GM19238 (cell line): Measurements from ENCODE around the gene RNU5B-1.

Experiments used
- DNase-seq: peaks from one replicate; pipeline ENCODE4 v3.0.0; 2011; ENCODE audit warnings: low spot score; ENCODE audit not compliant: insufficient read length

Gene RNU5B-1

DNA sequence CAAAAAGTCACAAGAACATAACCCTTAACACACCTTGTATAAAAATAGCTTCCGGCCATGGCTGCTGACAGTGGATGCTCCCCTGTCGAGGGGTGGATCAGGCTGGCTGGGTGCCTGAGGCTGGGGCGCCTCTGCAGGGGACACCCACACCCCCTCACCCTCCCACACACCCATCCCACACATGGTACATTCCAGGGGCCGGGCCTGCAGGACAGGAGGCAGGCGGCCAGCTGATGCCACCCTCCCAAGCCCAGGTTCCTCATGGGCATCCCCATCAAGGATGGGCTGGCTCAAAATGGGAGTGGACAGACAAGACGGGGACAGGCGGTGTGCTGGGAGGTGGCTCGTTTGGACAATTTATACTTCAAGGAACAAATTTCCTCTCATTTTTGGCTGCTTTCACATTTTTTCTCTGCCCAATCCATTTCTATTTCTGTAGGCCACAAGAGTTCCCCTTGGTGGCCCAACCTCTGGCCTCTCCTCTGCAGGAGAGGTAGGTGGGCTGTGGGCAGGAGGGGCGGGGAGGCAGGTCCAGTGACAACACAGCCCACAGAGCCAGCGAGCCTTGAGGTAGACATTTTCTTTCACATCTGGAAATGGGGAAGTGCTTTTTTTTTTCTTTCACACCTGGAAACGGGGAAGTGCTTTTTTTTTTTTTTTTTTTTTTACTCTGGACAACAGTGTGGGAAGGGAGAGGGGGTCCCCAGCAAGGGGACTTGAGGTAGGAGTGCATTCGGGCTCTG, 23.3 kb downstream of the RNU5B-1 start:
- DNase-seq, result no peak

DNA sequence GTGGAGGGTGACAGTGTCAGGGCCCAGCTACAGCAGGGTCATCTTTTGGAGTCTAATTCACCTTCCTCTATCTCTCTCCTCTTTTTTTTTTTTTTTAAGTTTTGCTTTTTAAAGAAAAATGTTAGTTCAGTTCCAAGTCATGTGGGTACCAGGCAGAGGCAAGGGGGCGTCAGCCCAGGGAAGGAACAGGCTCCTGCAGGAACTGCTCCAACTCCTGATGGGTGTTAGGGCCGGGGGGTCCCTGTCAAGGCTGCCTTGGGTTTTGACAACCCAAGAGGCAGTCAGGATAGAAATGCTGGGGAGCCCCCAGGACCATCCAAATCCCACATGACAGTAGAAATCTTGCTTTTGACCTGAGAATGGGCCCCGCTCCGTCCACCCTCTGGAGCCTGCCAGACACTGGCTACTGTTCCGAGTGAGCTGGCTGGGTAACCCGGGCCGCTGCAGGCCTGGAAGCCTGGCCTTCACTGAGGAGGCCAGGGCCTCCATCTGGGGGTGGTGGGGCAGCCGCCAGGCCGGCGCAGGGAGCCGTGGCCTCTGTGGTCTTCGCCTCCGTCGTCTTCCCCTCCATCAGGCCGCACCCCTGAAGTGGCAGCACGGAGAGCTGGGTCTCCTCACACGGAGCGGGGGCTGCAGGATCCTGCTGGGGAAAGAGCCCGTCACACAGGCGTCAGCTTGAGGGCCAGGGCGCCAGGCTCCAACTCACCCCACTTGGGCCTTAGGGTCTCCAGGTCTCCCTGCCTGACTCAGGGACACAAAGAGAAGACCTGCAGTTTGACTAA, 24.2 kb downstream of the RNU5B-1 start:
- no peak for DNase-seq

DNA sequence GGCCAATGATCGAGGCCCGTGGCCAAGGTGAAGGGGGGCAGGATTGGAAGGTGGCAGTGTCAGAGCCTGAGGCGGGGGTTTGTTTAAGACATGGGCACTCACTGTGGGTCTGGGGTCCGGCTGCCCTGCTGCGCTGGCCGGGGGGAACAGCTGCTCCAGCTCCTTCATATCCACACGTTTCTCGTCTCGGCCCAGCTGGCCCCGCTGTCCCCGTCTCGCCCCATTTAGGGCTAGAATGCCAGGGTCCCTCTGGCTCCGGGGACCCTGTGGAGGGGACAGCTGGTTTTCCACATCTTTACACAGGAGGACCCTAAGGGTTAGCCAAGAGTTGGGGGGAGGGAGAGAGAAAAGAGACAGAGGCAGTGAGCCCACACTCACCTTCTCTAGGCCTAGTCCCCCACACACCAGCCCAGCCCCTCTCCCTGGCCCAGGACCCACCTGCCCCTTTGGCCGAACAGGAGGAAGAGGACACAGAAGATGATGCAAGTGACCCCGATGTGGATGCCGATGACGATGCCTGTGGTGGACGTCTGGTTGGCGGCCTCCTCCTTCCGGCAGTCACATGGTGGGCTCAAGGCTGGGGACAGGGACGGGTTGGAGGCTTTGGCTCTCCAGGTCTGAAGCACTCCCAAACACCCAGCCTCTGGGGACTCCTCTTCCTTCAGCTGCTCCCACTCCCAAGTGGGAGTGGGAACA, 25.0 kb downstream of the RNU5B-1 start:
- no peak for DNase-seq

DNA sequence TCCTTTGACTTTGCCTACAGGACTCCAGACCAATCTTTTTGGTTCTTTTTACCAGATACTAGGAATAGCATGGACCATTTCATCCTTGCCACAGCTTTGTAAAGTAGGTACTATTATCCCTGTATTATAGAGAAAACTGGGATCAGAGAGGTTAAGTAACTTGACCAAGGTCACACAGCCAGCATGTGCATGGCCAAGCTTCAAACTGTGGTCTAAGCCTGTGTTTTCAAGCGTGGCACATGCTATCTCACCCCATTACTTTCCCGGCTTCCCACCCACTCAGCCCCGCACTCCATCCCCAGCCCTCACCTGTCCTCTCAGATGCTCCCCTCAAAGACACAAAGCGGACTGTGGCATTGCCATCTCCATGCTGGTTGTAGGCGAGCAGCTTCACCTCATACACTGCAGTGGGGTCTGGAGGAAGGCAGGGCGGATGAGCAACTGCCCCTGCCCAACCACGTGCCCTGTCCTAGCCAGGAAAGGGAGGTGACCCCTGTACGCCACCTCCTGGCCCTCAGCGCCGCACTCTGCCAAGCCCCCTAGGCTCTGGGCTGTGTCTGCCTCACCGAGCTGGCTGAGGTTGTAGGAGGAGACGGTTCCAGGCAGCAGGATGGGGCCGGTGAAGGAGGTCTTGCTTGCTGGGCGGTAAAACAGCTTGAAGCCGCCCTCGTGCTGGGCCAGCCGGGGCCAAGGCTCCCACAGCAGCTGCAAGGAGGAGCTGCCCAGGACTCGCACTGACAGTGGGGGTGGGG, 25.7 kb downstream of the RNU5B-1 start:
- DNase-seq, result no peak

DNA sequence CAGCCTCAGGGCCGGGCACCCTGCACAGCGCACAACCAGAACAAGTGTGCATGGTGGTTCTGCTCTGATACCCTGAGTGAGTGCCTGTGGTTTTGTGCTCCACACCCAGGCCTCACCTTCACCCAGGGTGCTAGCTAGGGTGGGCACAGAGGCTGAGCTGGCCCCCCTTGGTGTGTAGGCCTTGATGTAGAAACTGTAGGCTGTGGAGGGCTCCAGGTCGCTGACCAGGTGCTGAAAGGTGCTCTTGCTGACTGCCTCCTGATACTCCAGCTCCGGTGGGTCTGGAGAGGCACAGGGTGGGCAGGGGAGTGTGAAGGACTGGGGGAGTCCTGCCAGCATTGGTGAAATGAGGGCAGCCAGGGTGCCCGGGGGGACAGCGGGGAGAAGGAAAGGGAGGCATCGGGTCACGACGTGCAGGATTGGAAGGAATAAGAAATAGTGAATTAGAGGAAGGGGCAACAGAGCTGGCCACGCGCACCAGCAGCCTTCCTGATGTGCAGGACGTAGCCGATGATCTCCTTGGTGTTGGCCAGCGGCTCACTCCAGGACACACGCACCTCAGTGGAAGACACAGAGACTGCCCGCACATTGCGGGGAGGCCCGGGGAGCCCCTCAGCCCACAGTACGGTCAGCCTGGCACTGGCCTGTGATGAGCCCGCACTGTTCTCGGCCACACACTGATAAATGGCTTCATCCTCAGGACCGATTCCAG, 26.6 kb downstream of the RNU5B-1 start:
- DNase-seq, result no peak

DNA sequence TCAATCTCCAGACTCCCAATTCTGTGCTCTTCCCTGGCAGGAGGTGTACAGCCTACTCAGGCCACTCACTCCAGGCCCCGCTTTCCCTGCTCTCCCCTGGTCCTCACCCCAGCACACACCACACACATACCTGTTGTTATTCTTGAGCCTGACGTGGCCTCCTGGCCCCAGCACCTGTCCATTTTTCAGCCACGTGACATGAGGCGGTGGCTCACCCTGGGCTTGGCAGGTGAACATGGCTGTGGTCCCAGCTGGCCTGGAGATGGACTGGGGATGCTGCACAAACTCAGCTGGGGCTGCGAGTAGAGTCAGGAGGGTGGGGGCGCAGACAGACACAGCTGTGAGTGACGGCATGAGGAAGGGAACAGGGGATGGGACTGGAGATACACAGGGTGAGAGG, 27.3 kb downstream of the RNU5B-1 start:
- no peak for DNase-seq

DNA sequence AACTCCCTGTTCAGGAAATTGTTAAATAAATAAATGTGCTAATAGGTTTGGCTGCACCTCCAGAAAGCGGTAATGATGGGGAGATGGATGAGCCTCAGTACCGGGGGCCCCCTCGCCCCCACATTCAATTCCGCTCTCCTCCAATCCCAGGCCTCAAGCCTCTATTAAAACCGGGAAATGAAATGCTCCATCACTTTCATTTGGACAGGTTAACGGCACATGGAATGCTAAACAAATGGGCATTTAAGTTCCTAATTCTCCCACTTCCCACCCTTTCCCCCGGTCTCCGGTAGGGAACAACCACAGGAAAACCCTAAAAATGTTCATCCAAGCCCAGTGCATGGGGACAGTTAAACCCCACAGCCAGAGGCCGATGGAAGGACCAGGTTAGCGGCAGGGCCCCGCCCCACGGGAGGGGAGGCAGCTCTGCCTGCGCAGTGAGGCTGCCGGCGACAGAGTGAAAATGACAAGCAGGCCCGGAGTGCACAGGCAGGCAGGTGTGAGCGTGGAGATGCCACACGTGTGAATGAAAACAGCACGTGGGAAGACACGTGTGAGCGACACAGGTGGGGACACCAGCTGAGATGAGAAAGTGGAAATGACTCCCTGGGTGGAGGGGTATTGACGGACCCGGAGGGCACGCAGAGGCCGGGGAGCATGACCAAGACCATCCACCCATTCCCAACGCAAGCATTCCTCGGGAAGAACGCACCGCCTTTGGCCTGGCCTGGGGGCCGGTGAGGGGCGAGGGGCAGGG, 28.1 kb downstream of the RNU5B-1 start:
- DNase-seq, result no peak

DNA sequence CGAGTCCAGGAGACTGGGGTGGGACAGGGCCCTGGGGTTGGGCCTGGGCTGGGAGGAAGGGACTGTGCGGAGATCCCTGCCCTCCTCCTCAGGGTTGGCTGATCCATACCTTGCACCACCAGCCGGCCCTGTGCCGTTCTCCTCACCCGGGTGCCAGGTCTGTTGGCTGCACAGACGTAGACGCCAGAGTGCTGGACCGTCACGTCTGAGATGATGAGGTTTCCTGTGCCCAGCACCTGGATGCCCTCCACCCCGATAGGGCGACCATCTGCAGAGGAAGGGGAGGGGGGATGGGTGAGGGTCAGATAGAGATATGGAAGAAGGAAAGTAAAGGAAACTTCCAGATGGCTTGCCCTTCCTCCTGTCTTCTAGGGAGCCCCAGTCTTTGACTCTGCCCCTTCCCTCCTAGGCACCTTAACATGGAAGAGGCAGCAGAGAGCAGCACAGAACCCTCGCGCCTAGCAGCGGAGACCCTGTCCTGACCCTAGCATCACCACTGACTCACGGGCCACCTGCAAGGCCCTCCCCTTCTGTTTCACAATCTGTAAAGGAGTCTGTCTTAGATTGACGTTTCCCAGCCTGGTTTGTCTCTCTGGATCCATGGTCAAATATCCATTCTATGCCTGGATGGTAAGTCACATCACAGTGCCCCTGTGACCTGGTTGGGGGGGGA, 28.8 kb downstream of the RNU5B-1 start:
- no peak for DNase-seq

DNA sequence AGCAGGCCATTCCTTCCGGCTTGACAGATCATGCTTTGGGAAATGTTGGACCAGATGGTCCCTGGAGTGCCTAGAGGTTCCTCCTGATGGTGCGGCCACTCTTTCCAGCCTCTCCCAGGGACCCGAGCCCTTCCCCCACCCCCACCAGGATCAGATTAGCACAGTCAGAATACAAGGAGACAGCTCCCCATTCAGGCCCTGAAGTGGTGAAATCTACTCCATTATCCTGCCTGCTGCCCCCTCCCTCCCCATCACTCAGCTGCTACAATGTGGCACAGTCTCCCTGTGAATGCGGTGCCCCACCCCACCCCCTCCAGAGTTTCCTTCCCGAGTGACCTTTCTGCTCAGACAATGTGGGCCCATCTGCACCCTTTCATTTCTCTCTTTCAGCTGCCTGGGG, 29.4 kb downstream of the RNU5B-1 start:
- no peak for DNase-seq

DNA sequence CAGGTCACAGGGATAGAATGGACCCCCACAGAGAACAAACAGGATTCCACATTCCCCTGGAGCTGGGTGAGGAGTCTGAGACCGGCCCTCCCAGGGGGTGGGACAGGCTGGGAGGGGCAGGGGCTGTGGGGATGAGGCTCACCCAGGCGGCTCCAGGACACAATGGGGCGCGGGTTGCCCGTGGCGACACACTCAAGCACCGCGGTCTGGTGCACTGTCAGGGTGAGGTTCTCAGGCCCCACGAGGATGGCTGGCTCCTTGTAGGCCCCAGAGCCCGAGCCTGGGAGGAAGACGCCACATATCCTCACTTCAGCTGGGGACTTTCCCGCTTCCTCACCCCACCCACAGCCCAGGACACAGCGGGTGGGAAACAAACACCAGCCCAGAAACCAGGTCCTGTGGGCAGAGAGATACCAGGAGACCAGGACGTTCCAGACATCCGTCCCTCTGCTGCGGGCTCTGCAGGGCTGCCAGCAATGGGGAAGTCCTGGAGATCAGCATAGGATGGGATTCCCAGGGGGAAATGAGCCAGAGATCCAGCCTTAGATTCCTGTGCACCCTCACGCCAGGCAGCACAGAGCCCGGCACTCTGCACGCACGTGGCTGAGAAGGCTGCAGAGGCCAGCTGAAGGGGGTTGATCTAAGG, 30.2 kb downstream of the RNU5B-1 start:
- DNase-seq, result no peak

DNA sequence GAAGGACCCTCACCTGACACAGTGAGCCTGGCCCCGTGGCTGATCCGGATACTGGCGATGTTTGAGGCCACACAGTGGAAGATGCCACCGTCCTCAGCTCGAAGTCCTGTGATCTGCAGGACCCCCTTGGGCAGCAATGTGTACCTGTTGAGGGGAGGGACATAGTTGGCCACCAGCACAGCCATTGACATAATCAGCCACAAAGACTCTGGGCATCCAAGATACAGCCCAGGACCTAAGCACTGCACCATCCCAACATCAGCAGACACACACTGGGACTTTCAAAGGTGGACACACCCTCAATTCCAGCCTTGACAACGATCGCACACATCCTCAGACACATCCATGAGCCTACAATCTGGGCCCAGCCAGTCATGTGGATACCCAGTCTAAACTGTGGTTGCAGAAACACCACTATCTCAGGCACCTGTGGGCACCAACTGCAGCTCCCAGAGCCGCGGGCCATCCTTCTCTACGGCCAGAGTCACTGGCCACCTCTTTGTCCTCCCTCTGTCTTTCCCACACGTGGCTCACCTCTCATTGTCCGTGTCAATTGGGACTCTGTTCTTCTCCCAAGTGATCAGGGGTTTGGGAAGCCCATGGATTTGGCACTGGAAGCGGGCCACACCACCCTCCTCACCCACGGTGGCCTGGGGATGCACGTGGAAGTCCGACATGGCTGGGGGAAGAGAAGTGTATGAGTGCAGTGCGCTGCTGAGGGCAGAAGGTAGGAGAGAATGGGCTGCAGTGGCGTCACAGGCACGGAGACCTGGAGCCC, 31.0 kb downstream of the RNU5B-1 start:
- DNase-seq, result no peak

DNA sequence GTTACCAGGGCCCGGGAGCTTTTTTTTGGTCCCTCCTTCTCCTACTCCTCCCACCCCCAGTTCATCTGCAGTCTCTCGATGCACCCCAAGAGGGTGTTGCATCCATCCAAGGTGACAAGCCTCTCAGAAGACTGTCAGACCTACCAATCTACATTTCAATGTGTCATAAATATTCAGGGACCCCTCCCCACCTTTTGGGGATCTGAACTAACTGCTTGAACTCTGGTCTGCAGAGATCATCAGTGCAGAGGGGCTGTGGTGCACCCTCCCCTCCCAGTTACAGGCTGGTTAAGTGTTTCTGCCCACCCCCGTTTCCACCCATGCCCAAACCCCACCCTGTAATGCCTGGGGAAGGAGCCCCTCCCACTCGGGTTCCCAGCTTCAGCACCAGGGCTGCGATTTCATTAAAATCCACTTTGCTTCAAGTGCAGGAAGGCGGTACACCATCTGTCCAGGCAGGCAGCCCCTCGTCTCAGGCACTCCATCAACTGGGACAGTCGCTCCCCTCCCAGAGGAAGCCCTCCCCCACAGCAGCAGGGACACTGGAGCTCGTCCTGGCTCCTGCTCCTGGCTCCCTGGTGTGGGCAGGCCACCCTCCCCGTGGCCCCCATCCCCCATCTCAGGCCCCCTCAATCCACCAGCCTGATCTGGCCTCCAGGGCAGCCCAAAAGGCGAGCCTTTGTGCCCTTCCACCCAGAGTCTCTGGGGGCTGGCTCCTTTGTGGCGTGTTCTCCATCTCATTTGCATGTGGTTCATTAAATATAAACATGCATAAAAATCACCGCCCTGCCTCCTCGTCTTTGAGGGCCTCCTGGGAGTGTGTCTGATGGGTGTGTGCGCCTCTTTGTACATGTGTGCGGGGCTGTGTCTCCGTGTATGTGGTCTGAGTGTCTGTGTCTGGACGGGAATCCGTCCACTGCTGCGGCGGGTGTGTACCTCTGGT, 32.3 kb downstream of the RNU5B-1 start:
- DNase-seq, result no peak

DNA sequence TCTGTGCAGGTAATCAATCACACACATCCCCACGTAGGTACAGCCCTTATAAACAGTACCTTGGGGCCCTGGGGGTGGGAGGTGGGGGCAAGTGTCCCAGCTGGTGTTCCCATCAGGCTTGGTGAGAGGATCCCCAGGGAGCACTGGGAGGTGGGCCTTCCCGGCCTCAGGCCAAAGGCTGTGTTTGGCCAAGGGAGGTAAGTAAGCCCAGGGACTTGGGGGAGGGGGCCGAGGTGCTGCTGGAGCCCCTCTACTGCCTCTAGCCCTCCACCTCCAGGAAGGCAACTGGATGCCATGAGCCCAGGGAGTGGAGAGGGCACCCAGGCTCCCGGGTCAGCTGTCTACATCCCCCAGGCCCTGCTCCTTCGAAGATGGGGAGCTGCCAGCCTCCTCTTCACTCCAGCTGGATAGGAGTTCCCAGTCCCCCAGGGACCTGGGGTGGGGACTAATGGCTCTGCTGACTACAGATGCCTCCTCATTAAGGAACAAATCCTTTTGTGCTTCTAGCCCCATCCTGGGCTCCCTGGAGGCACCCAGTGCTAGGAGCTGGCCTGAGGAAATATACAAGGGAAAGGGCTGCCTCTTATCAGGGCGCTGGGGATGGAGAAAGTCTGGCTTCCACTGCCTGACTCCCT, 33.1 kb downstream of the RNU5B-1 start:
- DNase-seq, result no peak

DNA sequence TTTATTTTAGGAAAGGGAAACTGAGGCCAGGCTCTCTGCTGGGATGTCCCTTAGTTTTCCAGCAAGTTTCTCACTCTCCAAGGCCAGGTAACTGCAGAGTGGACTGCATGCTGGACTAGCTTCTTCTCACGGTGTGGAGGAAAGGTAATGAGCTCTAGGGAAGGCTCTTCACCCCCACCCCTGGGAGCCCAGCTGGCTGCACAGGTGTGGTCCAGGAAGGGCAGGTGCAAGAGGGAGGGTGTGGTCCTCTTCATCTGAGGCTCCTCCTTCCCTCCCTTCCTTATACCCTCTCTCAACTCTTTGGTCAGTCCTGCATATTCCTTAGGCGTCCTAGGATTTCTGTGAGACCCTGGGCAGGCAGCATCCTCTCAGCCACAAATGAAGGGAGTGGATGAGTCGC, 33.9 kb downstream of the RNU5B-1 start:
- no peak for DNase-seq

DNA sequence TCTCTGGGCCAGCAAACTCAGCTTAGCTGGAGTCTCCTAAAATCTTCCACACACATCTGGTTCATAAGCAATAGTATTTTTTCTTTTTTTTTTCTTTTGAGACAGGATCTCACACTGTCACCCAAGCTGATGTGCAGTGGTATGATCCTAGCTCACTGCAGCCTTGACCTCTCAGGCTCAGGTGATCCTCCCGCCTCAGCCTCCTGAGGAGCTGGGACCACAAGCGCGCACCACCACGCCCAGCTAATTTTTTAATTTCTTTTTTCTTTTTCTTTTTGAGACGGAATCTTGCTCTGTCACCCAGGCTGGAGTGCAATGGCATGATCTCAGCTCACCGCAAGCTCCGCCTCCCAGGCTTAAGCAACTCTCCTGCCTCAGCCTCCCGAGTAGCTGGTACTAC, 34.3 kb downstream of the RNU5B-1 start:
- no peak for DNase-seq

DNA sequence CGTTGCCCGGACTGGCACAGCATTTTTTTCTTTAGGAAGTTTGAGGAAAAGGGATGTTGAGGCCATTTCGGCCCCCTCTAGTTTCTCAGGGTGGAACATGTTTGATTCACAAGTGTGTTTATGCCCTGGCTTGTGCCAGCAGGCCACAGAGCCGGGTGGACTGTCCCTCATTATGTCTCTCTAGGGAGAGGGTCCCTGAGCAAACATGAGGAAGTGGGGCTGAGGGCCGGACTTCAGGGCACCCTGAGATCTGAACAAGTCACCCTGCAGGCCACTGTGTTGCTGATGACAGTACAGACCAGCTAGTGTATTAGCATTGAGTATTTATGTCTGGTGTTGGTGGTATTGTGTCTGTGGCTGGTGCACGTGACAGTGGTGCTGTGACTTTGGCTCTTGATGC, 34.9 kb downstream of the RNU5B-1 start:
- DNase-seq, result no peak

DNA sequence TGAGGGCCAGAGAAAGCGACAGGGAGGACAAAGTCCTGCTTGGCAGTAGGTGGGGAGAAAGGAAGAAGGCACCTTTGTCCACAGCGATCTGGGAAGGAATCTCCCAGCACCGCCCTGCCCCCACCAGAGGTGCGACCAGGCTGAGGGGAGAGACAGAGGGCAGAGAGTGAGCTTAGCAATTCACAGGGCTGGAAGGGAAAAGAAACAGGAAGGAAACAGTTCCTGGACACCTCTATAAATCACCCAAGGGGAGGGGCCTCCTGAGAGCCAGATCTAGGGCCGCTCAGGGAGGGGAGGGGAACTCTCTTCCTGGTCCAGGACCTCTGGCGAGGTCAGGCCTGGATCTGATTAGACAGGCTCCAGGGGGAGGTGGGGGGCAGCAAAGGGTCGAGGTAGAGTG, 35.4 kb downstream of the RNU5B-1 start:
- DNase-seq, result no peak
